Pancreas (tissue), 10 donors: ENCODE measurements around the gene RXRA. TPM values are rescaled to one million over a fixed set of nuclear protein-coding genes. Genes with fewer than 3 reads are reported as not detected.

Source experiments
- ATAC-seq, 4 donors: fragments of 200-7000 bp; cut with Tn5 transposase; one replicate each; pipeline versions ENCODE4 v1.8.0 to v1.9.1; 2020; ENCODE audit warnings: mild to moderate bottlenecking in 4 of 4, moderate library complexity in 4 of 4
- DNase-seq, 6 donors: peaks; one replicate each; pipeline ENCODE4 v3.0.0-alpha.2; 2020
- FAIRE-seq: peaks from 2 replicates; lab custom pipeline; 2012; peaks lifted over from hg19 to GRCh38; lab: Jason Lieb, UNC
- H3K27ac ChIP-seq, 4 donors: fragments of 200-600 bp; sonication (generic); 1 replicate in 3 of 4; 2 replicates in 1 of 4; pipeline versions ENCODE4 v1.5.0 to v1.8.0; 2020
- H3K27me3 ChIP-seq, 4 donors: fragments of 200-600 bp; one replicate each; pipeline ENCODE4 v1.8.0; 2021
- H3K36me3 ChIP-seq, 3 donors: fragments of 200-600 bp; sonication (generic) in 1 of 3; one replicate each; pipeline versions ENCODE4 v1.5.0 to v1.8.0; 2020 to 2021
- H3K4me1 ChIP-seq, 3 donors: fragments of 200-600 bp; one replicate each; pipeline ENCODE4 v1.8.0; 2021
- H3K4me3 ChIP-seq, 4 donors: fragments of 200-600 bp; sonication (generic) in 2 of 4; one replicate each; pipeline versions ENCODE4 v1.5.0 to v1.8.0; 2020 to 2021
- H3K9me3 ChIP-seq, 4 donors: fragments of 200-600 bp; one replicate each; pipeline ENCODE4 v1.8.0; 2021
- CTCF ChIP-seq, 4 donors: fragments of 200-600 bp; sonication (generic) in 3 of 4; IDR thresholded peaks; one replicate each; pipeline versions ENCODE4 v1.5.0 to v1.8.0; 2021; ENCODE audit warnings: antibody characterized with exemption in 4 of 4
- WGBS, 2 donors: extraction: QIAGEN DNeasy Blood & Tissue Kit; methylation state at CpG; one replicate each; pipeline ENCODE4 v1.1.7; 2013; 5-methylcytosine and 5-hydroxymethylcytosine counted together
- intact Hi-C, 3 donors: fragments of 100-400 bp; cut with DNase I; formaldehyde crosslinking; loops; one replicate each; pipeline versions ENCODE4 v1.11.1 to v1.14.2; 2022
- polyA plus RNA-seq, 2 donors: library from polyadenylated mRNA; stranded (reverse); fragments of 200-250 nt; gene quantifications; one replicate each; pipeline ENCODE4 v1.2.3, GENCODE V29; 2013
- total RNA-seq, 6 donors: library from RNA; stranded (reverse); fragmentation: NEBNext Ultra II Directional in 4 of 6; extraction: Animal tissue kit (Norgen Biotek cat#: 25700) in 4 of 6; gene quantifications; one replicate each; pipeline versions ENCODE4 v1.2.1 to v1.2.4, GENCODE V29; 2021 to 2023
- donor health status: healthy with polysubstance abuse.
- donor health status: DM: no; HTN: no; CAD: no; lungs with moderate emphysema.
- donor health status: DM: no; HTN: no; CAD: no.
- donor health status: control.
- donor health status: control.
- donor health status: Bipolar disorder and iron deficiency.
- donor health status: DM: yes; HTN: yes; CAD: no.
- donor health status: DM: no; HTN: no; CAD: no.
- donor health status: DM: no; HTN: no; CAD: no.
- donor health status: DM: yes; HTN: yes; CAD: no.

Gene RXRA
- total and polyA plus RNA-seq, 8 donors = 20.2 to 35.1 (median 22.9) TPM

DNA sequence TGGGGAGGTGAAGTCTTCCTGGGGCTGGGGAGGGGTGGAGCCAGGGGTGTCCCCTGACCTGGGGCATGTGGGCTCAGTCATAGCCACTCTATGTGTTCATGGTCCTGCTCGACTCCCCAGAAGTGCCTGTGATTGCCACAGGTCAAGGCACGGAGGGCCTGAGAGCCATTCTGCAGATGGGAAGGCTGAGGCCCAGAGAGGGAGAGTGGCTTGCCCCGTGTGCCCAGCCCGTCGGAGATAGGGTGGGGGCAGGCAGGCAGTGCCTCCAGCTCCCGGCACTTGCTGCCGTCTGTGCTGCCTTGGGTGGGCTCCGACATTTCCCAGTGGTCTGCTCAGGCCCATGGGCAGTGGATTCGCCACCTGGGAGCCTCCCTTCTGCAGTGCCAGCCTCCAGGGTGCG, 74.0 kb downstream of the RXRA start:
- Histone ChIP-seq H3K4me1 (no peaks in the 10 kb centered on the region), H3K27ac (no peak overlapping the region), H3K4me3 (no peak overlapping the region), H3K27me3 (no peaks in the 10 kb centered on the region), H3K9me3 (no peaks in the 10 kb centered on the region), H3K36me3 (no peaks in the 10 kb centered on the region)
- intact Hi-C loops = no loop called here
- DNase-seq = no peak
- no peak for ATAC-seq
- no peak for TF ChIP-seq CTCF (IDR thresholded peaks at IDR 0.05)
- no peak for FAIRE-seq
- WGBS, 2 donors = 94 to 96% methylated on average over 10 of the region's 10 CpGs

GRCh38 chr9:134401391-134401790, 75.1 kb downstream of the RXRA start:
- 94 to 95% methylated on average over 19 of the region's 19 CpGs for WGBS, 2 donors
- peaks cover 0 to 3% (median 2%) of the 10 kb centered on the region in 3 donors for H3K4me1 ChIP-seq
- intact Hi-C loops = no loop called here
- H3K27ac ChIP-seq = no peak overlapping the region
- no peak for DNase-seq
- H3K9me3 ChIP-seq = no peaks in the 10 kb centered on the region
- no peaks in the 10 kb centered on the region for H3K36me3 ChIP-seq
- no peak for TF ChIP-seq CTCF (IDR thresholded peaks at IDR 0.05)
- no peak overlapping the region for H3K4me3 ChIP-seq
- H3K27me3 ChIP-seq = no peaks in the 10 kb centered on the region
- FAIRE-seq = no peak
- ATAC-seq = no peak

- no peaks in the 10 kb centered on the region for H3K27me3 ChIP-seq
- intact Hi-C loops = no loop called here
- no peak overlapping the region for H3K27ac ChIP-seq
- H3K36me3 ChIP-seq = no peaks in the 10 kb centered on the region
- peaks cover 8 to 11% (median 10%) of the 10 kb centered on the region in 3 donors for H3K4me1 ChIP-seq
- no peak for TF ChIP-seq CTCF (IDR thresholded peaks at IDR 0.05)
- DNase-seq (no peak), ATAC-seq (no peak), FAIRE-seq (no peak)
- 95% methylated on average over 12 of the region's 12 CpGs for WGBS, 2 donors
- no peak overlapping the region for H3K4me3 ChIP-seq
- no peaks in the 10 kb centered on the region for H3K9me3 ChIP-seq
These were observed 75.9 kb downstream of the RXRA start for GRCh38 chr9:134402182-134402581.

- Histone ChIP-seq H3K27ac (peak overlapping the region in 1 of 4 donors; percentile 8), H3K9me3 (no peaks in the 10 kb centered on the region), H3K4me1 (peaks cover 11 to 16% (median 13%) of the 10 kb centered on the region in 3 donors), H3K36me3 (no peaks in the 10 kb centered on the region), H3K4me3 (no peak overlapping the region), H3K27me3 (no peaks in the 10 kb centered on the region)
- no peak for ATAC-seq
- no peak for TF ChIP-seq CTCF (IDR thresholded peaks at IDR 0.05)
- FAIRE-seq = no peak
- 73 to 74% methylated on average over 11 of the region's 11 CpGs for WGBS, 2 donors
- intact Hi-C loops = no loop called here
- DNase-seq = no peak
These were observed 77.0 kb downstream of the RXRA start for GRCh38 chr9:134403292-134403681.

DNA sequence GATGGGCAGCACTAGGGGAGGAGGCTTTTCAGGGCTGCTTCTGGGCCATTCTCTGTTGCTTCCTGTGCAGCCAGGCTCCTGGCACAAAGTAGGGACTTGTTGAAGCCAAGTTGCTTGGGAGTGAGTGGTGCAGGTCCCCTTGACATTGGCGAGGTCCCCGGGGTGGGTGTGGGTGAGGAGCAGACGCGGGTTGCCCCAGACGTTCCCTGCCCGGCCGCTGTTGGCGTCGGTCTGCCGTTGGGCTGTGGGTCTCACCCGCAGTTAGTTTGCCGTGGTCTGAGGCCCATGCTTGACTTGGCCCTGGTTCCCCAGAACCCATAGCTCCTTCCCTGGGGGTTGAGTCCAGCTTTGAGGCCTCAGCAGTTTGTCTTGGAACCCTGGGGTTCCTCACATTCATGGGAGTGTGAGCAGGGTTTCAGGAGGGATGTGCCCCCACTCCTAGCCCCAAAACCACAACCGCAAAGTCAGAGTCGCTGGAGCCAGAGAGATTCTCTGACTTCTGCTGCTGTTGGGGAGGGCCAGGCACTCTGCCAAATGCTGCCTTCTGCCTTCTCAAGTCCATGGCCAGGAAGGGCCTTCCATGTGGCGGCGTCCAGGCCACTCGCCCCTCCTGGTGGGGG, 77.5 kb downstream of the RXRA start:
- DNase-seq (peak in 1 of 6 donors; percentile 69), FAIRE-seq (no peak), ATAC-seq (peak in 2 of 4 donors; percentile 4 to 7)
- Histone ChIP-seq H3K9me3 (no peaks in the 10 kb centered on the region), H3K4me3 (no peak overlapping the region), H3K4me1 (peaks cover 11 to 16% (median 13%) of the 10 kb centered on the region in 3 donors), H3K36me3 (no peaks in the 10 kb centered on the region), H3K27ac (peak overlapping the region in 1 of 4 donors; percentile 8), H3K27me3 (no peaks in the 10 kb centered on the region)
- no peak for TF ChIP-seq CTCF (IDR thresholded peaks at IDR 0.05)
- intact Hi-C loops = no loop called here
- WGBS, 2 donors = 77 to 78% methylated on average over 17 of the region's 17 CpGs
